ENCODE measurements around the gene ELAVL1.

Gene ELAVL1

DNA sequence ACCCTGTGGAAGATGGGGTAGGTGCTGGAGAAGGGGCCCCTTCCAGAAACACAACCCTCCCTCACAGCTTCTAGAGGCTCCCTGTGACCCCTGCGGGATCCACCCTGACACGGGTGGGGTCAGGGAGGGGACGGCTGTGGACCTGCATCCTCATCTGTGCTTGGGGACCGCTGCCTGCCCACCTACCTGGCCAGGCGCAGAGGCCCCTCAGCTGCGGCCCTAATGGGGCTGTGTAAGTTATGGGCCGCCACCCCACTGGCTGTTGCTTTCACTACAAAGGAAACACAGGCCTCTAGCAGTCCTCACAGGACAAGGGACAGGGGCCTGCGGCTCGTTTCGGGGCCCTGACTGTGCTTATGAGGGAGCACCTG, 72.5 kb downstream of the ELAVL1 start:
- H3K4me3 ChIP-seq (ENCODE audit: low read length) = no peak overlapping the region
- TF ChIP-seq, protein P1, sequence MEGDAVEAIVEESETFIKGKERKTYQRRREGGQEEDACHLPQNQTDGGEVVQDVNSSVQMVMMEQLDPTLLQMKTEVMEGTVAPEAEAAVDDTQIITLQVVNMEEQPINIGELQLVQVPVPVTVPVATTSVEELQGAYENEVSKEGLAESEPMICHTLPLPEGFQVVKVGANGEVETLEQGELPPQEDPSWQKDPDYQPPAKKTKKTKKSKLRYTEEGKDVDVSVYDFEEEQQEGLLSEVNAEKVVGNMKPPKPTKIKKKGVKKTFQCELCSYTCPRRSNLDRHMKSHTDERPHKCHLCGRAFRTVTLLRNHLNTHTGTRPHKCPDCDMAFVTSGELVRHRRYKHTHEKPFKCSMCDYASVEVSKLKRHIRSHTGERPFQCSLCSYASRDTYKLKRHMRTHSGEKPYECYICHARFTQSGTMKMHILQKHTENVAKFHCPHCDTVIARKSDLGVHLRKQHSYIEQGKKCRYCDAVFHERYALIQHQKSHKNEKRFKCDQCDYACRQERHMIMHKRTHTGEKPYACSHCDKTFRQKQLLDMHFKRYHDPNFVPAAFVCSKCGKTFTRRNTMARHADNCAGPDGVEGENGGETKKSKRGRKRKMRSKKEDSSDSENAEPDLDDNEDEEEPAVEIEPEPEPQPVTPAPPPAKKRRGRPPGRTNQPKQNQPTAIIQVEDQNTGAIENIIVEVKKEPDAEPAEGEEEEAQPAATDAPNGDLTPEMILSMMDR (IDR thresholded peaks at IDR 0.05; ENCODE audit: low read length) = no peak
- no peak for TF ChIP-seq EZH2 (optimal IDR thresholded peaks at IDR 0.05; ENCODE audit: low read depth, low read length)
- no peak overlapping the region for H3K27ac ChIP-seq (ENCODE audit: low read length)
- H3K4me2 ChIP-seq (ENCODE audit: low read depth, low read length) = no peak overlapping the region
- peaks cover 28% of the 10 kb centered on the region for H3K36me3 ChIP-seq (replicated peaks; ENCODE audit: insufficient read depth, low read length)
- no peaks in the 10 kb centered on the region for H3K9me2 ChIP-seq (replicated peaks; ENCODE audit: insufficient read depth, low read length)
- DNase-seq = no peak
- H2AFZ ChIP-seq (ENCODE audit: low read length) = no peak overlapping the region
- H3K4me1 ChIP-seq (ENCODE audit: low read length) = no peaks in the 10 kb centered on the region
- no peak overlapping the region for H3K9ac ChIP-seq (ENCODE audit: low read length)
- H3K27me3 ChIP-seq (replicated peaks; ENCODE audit: insufficient read depth, low read length) = no peaks in the 10 kb centered on the region
- H4K20me1 ChIP-seq (ENCODE audit: insufficient read depth, low read length) = 0 out of 2 replicates have a peak, but pooled peaks cover 4% of the 10 kb centered on the region
- peaks cover 2% of the 10 kb centered on the region for H3F3A ChIP-seq (ENCODE audit: insufficient read depth, low read length)
- H3K79me2 ChIP-seq (ENCODE audit: low read length) = peaks cover 24% of the 10 kb centered on the region
- no peaks in the 10 kb centered on the region for H3K9me3 ChIP-seq (replicated peaks; ENCODE audit: insufficient read depth, low read length)

DNA sequence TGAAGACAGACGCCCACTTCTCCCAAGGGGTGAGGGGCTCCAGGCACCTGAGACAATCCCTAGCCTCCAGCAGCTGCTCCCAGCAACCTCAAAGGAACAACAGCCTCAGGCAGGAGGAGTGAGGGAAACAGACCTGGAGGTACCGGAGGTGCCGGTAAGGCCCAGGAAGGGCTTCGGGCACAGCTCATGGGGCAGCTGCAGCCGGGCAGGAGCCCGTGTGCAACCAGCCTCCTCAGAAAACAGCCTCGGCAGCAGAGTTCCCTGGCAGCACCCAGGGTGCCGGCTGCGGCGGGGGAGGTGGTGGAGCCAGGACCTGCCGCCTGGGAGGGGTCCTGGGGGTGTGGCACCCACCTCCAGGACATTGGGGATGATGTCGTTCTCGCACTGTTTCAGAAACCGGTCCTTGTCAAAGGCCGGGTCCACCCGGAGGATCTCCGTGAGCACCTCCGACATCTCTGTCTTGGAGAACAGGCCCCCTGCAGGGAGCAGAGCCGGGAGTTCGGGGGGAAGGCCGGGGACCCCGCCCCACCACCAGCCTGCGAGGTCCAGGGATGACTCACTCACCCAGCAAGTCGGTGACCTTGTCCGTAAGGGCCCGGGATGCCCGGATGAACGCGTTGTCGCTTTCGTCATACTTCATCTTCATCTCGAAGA, 73.0 kb downstream of the ELAVL1 start:
- no peak overlapping the region for H3K4me2 ChIP-seq (ENCODE audit: low read depth, low read length)
- H3K79me2 ChIP-seq (ENCODE audit: low read length) = peaks cover 19% of the 10 kb centered on the region
- H3K27me3 ChIP-seq (replicated peaks; ENCODE audit: insufficient read depth, low read length) = no peaks in the 10 kb centered on the region
- H4K20me1 ChIP-seq (ENCODE audit: insufficient read depth, low read length) = 0 out of 2 replicates have a peak, but pooled peaks cover 4% of the 10 kb centered on the region
- no peaks in the 10 kb centered on the region for H3K9me2 ChIP-seq (replicated peaks; ENCODE audit: insufficient read depth, low read length)
- H2AFZ ChIP-seq (ENCODE audit: low read length) = no peak overlapping the region
- TF ChIP-seq, protein P1 (IDR thresholded peaks at IDR 0.05; ENCODE audit: low read length) = no peak
- TF ChIP-seq EZH2 (optimal IDR thresholded peaks at IDR 0.05; ENCODE audit: low read depth, low read length) (no peak), EZH2phosphoT487 (IDR thresholded peaks at IDR 0.05; ENCODE audit: low read length) (no peak)
- H3K9ac ChIP-seq (ENCODE audit: low read length) = no peak overlapping the region
- no peak overlapping the region for H3K4me3 ChIP-seq (ENCODE audit: low read length)
- H3F3A ChIP-seq (ENCODE audit: insufficient read depth, low read length) = peaks cover 2% of the 10 kb centered on the region
- H3K9me3 ChIP-seq (replicated peaks; ENCODE audit: insufficient read depth, low read length) = no peaks in the 10 kb centered on the region
- no peaks in the 10 kb centered on the region for H3K4me1 ChIP-seq (ENCODE audit: low read length)
- DNase-seq = no peak
- H3K36me3 ChIP-seq (replicated peaks; ENCODE audit: insufficient read depth, low read length) = peaks cover 26% of the 10 kb centered on the region
- H3K27ac ChIP-seq (ENCODE audit: low read length) = no peak overlapping the region

DNA sequence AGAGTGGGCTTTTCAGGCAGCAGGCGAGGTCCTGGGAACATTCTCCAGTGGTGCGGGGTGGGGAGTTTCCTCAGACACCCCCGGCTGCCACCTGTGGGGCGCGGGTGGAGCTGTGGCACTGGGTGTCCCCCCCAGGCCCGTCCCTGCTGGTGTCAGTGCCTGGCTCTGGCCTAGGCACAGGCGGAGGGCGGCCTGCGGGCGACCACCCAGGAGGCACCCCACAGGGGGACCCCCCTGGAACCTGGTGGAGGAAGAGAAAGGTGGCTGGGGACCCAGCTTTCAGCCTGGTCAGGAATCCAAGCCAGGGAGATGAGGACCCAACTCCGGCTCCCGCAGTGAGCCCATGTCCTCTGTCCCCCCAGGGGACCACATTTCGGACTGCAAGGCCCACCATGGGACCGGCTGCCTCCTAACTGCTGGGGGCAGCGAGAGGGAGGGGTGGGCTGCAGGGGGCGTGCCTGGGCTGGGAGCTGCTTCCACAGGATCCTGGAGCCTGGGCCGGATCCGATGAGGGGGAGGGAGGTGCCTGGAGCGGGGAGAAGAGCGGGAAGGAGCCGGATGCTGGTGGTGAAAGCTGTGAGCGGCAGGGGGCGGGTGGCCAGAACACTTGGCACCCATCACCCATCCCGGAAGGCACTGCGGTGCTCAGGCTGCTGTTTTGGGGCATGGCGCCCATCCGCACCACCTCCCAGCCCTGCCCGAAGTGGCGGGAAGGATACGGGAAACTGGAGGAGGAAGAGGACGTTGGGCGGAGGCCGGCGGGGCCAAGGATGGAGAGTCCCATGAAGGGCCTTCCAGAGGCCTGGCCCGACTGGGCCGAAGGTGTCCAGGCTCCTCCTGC, 74.0 kb downstream of the ELAVL1 start:
- no peak overlapping the region for H2AFZ ChIP-seq (ENCODE audit: low read length)
- H3K9ac ChIP-seq (ENCODE audit: low read length) = no peak overlapping the region
- H3K36me3 ChIP-seq (replicated peaks; ENCODE audit: insufficient read depth, low read length) = peaks cover 24% of the 10 kb centered on the region

More for the DNA sequence above, 74.0 kb downstream of the ELAVL1 start:
- DNase-seq = no peak
- no peaks in the 10 kb centered on the region for H3K9me3 ChIP-seq (replicated peaks; ENCODE audit: insufficient read depth, low read length)
- no peak overlapping the region for H3K27ac ChIP-seq (ENCODE audit: low read length)
- TF ChIP-seq EZH2phosphoT487 (IDR thresholded peaks at IDR 0.05; ENCODE audit: low read length) (no peak), EZH2 (optimal IDR thresholded peaks at IDR 0.05; ENCODE audit: low read depth, low read length) (no peak)
- TF ChIP-seq, protein P1 (IDR thresholded peaks at IDR 0.05; ENCODE audit: low read length) = no peak
- H3K4me3 ChIP-seq (ENCODE audit: low read length) = no peak overlapping the region
- H3K79me2 ChIP-seq (ENCODE audit: low read length) = peaks cover 11% of the 10 kb centered on the region
- H3K4me2 ChIP-seq (ENCODE audit: low read depth, low read length) = no peak overlapping the region
- no peaks in the 10 kb centered on the region for H3K4me1 ChIP-seq (ENCODE audit: low read length)
- H4K20me1 ChIP-seq (ENCODE audit: insufficient read depth, low read length) = peaks cover 6% of the 10 kb centered on the region; the same call in 1 of the 2 replicates
- peaks cover 8% of the 10 kb centered on the region for H3F3A ChIP-seq (ENCODE audit: insufficient read depth, low read length)
- no peaks in the 10 kb centered on the region for H3K9me2 ChIP-seq (replicated peaks; ENCODE audit: insufficient read depth, low read length)
- H3K27me3 ChIP-seq (replicated peaks; ENCODE audit: insufficient read depth, low read length) = no peaks in the 10 kb centered on the region

Data from MM.1S (cell line).